Measurements from ENCODE around the gene GHRHR. TPM values are rescaled to one million over a fixed set of nuclear protein-coding genes. Genes with fewer than 3 reads are reported as not detected.

GHRHR gene
- total RNA-seq, 4 donors from 2014 or later: not detected

DNA sequence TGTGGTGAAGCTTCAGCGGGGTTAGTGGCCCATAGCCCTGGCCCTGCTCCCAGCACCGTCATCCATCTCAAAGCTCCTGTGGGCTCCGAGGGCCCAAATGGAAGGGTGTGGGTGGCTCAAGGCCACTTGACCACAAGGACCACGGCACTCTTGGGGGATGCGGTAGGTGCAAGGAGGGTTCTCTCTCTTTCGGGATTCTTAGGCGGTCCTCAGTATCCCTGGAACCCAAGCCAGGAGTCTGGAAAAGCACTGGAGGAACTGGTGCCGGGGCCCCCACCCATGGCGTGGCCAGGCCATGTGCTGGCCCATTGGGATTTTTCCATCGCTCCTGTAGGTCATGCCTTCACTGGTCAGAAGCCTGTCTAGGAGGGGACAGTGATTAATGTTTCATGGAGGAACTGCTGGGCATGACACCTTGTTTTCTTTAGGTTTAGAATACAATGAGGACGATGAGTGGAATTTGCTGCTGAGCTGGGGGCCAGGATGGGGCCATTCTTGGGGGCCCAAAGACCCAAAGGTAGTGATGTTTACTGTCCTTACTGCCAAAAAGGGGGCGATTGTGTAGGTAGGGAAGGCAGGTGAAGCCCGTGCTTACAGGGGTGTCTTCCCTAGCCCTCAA is 35.4 kb upstream of the GHRHR start:
- TF ChIP-seq, protein P1, sequence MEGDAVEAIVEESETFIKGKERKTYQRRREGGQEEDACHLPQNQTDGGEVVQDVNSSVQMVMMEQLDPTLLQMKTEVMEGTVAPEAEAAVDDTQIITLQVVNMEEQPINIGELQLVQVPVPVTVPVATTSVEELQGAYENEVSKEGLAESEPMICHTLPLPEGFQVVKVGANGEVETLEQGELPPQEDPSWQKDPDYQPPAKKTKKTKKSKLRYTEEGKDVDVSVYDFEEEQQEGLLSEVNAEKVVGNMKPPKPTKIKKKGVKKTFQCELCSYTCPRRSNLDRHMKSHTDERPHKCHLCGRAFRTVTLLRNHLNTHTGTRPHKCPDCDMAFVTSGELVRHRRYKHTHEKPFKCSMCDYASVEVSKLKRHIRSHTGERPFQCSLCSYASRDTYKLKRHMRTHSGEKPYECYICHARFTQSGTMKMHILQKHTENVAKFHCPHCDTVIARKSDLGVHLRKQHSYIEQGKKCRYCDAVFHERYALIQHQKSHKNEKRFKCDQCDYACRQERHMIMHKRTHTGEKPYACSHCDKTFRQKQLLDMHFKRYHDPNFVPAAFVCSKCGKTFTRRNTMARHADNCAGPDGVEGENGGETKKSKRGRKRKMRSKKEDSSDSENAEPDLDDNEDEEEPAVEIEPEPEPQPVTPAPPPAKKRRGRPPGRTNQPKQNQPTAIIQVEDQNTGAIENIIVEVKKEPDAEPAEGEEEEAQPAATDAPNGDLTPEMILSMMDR (IDR thresholded peaks at IDR 0.05; ENCODE audit: low read depth): no peak

DNA sequence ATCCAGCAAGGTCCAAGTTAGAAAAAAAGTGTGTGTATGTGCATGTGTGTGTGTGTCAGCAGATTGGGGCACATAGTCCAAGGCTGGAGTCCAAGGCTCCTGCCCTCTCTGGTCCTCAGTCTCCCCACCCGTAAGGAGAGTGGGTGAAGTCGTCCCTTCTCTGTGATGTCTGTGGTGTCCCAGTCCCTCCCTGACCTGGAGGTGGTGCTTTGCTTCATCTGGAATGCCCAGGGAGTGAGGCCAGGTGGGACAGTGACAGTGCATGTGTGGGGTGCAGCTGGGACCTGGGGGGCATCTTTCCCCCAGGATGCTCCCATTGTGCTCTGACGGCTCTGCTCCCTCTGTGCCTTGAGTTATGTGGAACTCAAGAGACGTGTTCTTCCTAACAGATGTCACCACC is 34.1 kb upstream of the GHRHR start:
- TF ChIP-seq, protein P1 (IDR thresholded peaks at IDR 0.05; ENCODE audit: low read depth): no peak

- TF ChIP-seq, protein P1 (IDR thresholded peaks at IDR 0.05; ENCODE audit: low read depth): no peak
Measured at GRCh38 chr7:30930621-30931020, 33.1 kb upstream of the GHRHR start.

DNA sequence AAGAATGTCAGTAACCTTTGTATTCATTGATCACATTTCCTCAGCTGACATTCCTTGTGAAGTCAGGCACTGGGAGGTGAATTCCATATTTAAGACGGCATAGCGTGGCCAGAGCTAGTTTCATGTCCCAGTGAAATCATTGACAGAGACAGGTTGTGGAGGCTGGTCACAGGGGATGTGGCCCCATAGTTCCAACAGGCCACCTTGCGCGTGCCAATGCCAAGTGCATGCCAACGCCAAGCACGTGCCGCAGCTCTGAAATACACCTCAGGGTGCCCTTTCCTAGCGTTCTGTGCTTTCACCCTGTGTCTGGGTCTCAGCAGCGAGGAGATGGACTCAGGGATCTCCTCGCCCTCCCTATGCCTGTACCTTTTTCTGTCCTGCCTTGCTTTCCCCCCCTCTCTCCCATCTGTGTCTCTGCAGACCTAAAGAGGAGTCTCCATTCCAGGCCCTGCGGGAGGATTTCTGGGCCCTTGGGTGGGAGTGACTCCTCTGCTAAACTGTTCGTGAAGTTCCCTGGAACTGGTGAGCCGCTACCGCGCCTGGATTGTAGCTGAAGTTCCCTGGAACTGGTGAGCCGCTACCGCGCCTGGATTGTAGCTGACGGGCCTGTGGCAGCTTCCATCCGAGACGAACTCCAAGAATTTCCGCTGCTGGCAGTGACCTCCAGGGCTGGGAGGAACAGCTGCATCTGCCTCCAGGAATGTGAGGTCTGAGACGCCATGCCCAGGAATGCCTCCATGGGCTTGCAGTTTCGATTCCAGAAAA is 32.4 kb upstream of the GHRHR start:
- TF ChIP-seq, protein P1 (IDR thresholded peaks at IDR 0.05; ENCODE audit: low read depth): no peak

GRCh38 chr7:30931929-30932540 is 31.7 kb upstream of the GHRHR start:
- TF ChIP-seq, protein P1 (IDR thresholded peaks at IDR 0.05; ENCODE audit: low read depth): no peak

GRCh38 chr7:30932562-30932961 is 31.2 kb upstream of the GHRHR start:
- TF ChIP-seq, protein P1 (IDR thresholded peaks at IDR 0.05; ENCODE audit: low read depth): no peak
